Metanephros (tissue), 1 donor: ENCODE measurements around the gene PTRHD1. TPM values are rescaled to one million over a fixed set of nuclear protein-coding genes. Genes with fewer than 3 reads are reported as not detected.

Source experiments
- total RNA-seq: library from RNA; depleted of rRNA; stranded (reverse); fragments of >200 nt; gene quantifications from one replicate; pipeline ENCODE4 v1.2.3, GENCODE V29; 2014

PTRHD1 gene
- total RNA-seq = 32.7 TPM

GRCh38 chr2:24792874-24793760, at the start of gene PTRHD1, which contains the start of gene CENPO:
Gene PTRHD1, minus strand, starts transcription at chr2:24793391. Its CDS starts 14 bp downstream, at chr2:24793377.
Gene CENPO, plus strand, starts transcription at chr2:24793425. Its CDS starts 495 bp downstream, at chr2:24793920.

Other genes starting within 250 kb of the PTRHD1 start
- gene CENPO, start within 50 bp of the PTRHD1 start, total RNA-seq = 12.6 TPM
- 52.3 TPM for gene ADCY3, start 126.8 kb upstream of the PTRHD1 start, total RNA-seq
- gene DNAJC27, start 178.6 kb upstream of the PTRHD1 start, total RNA-seq = 8.7 TPM
- 7.8 TPM for gene EFR3B, start 248.7 kb upstream of the PTRHD1 start, total RNA-seq